Measurements from ENCODE around the gene ZDHHC13. TPM values are rescaled to one million over a fixed set of nuclear protein-coding genes. Genes with fewer than 3 reads are reported as not detected.

The ZDHHC13 gene
- total and polyA plus RNA-seq, 12 donors = 6.5 to 30.7 (median 9.0) TPM

DNA sequence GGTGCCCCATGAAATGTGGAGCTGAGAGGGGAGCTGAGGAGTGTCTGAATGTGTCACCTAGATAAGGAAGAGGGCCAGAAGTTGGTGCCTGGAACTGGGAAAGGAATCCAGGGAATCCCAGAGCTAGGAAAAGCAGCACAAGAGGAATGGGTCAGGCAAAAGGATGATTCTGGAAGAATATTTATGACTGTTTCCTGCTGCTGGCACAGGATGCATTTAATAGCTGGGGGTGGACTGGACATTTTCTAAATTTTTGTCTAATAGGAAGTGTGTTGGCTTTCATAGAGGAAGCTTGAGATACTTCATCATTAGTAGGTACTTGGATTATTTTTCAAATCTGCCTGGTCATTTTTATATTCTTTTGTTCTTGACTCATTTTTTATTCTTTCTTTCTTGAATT lies 39.0 kb upstream of the ZDHHC13 start:
- no peaks in the 10 kb centered on the region for H3K36me3 ChIP-seq (replicated peaks in 1 of 2)
- H3K9me3 ChIP-seq (replicated peaks in 1 of 3) = no peaks in the 10 kb centered on the region
- H3K4me3 ChIP-seq = no peak overlapping the region
- peaks cover 0 to 22% of the 10 kb centered on the region in 2 donors for H3K4me1 ChIP-seq (replicated peaks in 1 of 2)
- intact Hi-C loops (cut with DNase I) = loop anchor here (10.0 kb wide), 3 partner anchors 167 to 667 kb away; partner anchors contain the start of gene E2F8 (in 1 of the 2)
- no peak for DNase-seq
- no peaks in the 10 kb centered on the region for H3K27me3 ChIP-seq
- no peak for TF ChIP-seq POLR2A (IDR thresholded peaks at IDR 0.05)
- TF ChIP-seq, protein P1, sequence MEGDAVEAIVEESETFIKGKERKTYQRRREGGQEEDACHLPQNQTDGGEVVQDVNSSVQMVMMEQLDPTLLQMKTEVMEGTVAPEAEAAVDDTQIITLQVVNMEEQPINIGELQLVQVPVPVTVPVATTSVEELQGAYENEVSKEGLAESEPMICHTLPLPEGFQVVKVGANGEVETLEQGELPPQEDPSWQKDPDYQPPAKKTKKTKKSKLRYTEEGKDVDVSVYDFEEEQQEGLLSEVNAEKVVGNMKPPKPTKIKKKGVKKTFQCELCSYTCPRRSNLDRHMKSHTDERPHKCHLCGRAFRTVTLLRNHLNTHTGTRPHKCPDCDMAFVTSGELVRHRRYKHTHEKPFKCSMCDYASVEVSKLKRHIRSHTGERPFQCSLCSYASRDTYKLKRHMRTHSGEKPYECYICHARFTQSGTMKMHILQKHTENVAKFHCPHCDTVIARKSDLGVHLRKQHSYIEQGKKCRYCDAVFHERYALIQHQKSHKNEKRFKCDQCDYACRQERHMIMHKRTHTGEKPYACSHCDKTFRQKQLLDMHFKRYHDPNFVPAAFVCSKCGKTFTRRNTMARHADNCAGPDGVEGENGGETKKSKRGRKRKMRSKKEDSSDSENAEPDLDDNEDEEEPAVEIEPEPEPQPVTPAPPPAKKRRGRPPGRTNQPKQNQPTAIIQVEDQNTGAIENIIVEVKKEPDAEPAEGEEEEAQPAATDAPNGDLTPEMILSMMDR (IDR thresholded peaks at IDR 0.05) = no peak
- H3K27ac ChIP-seq = no peak overlapping the region

DNA sequence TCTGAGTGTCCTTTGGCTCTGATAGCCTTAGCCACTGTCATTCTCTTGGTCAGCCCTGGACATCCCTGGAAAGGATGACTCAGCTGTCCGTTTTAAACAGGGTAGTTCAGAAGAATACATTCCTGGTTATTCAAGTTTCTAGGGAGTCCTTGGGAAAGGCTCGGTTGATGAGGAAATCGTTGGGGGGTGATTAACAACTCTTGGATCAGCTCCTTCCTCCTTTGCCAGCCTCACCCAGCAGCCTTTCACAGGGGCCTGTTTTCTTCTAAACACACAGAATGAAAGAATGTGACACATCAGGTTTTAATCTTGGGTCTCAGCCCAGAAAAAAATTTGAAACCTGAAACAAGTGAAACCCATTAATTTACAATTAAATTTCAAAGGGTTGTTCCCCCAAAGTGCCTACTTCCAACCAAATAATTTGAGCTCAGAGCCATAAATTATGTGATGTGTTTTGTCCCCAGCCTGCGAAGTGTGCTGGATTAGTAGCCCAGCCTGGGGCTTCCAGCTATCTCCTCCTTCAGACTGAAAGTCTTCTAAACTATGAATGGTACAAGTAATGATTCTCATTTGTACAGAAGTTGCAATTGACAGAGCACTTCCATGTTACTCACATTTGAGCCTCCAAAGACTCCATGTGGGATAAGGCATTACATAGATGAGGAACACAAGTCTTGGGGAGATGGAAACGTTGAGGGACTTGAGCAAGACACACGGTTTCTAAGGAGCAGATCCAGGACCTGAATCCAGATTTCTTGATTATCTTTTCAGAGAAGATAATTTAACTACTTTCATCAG lies 37.1 kb upstream of the ZDHHC13 start:
- Histone ChIP-seq H3K27me3 (no peaks in the 10 kb centered on the region), H3K36me3 (replicated peaks in 1 of 2) (no peaks in the 10 kb centered on the region), H3K4me1 (replicated peaks in 1 of 2) (peaks cover 0 to 22% of the 10 kb centered on the region in 2 donors), H3K9me3 (replicated peaks in 1 of 3) (no peaks in the 10 kb centered on the region), H3K4me3 (no peak overlapping the region), H3K27ac (peak overlapping the region in 4 of 5 donors; percentile 28 to 75 (median 45))
- WGBS, 4 donors = 35 to 38% (median 37%) methylated on average over 6 of the region's 6 CpGs
- TF ChIP-seq, protein P1 (IDR thresholded peaks at IDR 0.05) = no peak
- no peak for TF ChIP-seq POLR2A (IDR thresholded peaks at IDR 0.05)
- peak; percentile 62 to 89 (median 81) for DNase-seq
- intact Hi-C loops (cut with DNase I) = loop anchor here (10.0 kb wide), 3 partner anchors 165 to 665 kb away; partner anchors contain the start of gene E2F8 (in 1 of the 2)

DNA sequence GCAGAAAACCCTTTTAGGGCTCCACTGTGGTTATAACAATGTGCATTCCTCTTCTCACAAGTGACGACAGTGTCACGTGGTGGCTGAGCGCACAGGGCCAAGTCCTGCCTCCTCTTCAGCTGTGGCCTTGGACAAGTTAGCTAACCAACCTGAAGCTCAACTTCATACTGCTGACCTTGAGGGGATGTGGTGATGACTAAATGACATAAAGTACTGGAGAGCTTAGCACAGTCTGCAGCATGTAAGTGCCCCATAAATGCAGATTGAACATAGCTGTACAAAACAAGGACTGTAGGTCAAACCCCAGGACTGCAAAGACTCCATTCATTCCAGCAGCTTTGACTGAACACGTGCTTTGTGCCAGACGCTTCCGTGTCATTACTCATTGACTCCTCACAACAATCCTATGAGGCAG lies 36.4 kb upstream of the ZDHHC13 start:
- H3K27ac ChIP-seq = peak overlapping the region in 2 of 5 donors; percentile 61 to 75
- TF ChIP-seq, protein P1 (IDR thresholded peaks at IDR 0.05) = no peak
- no peak for TF ChIP-seq POLR2A (IDR thresholded peaks at IDR 0.05)
- DNase-seq = peak; percentile 56 to 88 (median 83)
- no peaks in the 10 kb centered on the region for H3K27me3 ChIP-seq
- H3K36me3 ChIP-seq (replicated peaks in 1 of 2) = no peaks in the 10 kb centered on the region
- H3K4me3 ChIP-seq = no peak overlapping the region
- H3K4me1 ChIP-seq (replicated peaks in 1 of 2) = peaks cover 0 to 22% of the 10 kb centered on the region in 2 donors
- H3K9me3 ChIP-seq (replicated peaks in 1 of 3) = no peaks in the 10 kb centered on the region
- intact Hi-C loops (cut with DNase I) = no loop called here
- WGBS, 4 donors = 41 to 50% (median 43%) methylated on average over 6 of the region's 6 CpGs

DNA sequence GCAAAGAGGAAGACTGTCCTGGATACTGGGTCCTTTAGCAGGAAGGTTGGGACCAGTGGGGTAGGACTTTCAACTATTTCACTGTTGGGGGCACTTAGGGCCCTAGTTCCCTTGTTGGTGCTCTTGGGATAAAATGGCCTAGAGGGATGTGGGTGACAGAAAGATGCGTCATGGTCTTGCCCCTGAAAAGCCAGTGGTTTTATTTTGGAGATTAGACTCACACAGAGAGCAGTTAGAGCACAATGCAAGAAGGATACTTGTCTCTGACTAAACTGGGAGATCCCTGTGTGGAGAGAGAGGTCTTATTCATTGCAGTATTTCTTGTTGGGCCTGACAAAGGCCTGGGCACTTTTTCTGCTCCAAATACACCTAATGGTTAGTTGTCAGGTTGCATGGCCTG lies 33.8 kb upstream of the ZDHHC13 start:
- intact Hi-C loops (cut with DNase I) = no loop called here
- peaks cover 0 to 17% of the 10 kb centered on the region in 2 donors for H3K4me1 ChIP-seq (replicated peaks in 1 of 2)
- no peak for DNase-seq
- H3K4me3 ChIP-seq = no peak overlapping the region
- no peaks in the 10 kb centered on the region for H3K9me3 ChIP-seq (replicated peaks in 1 of 3)
- WGBS, 4 donors = 92 to 100% (median 93%) methylated on average over 1 of the region's 1 CpG
- no peak overlapping the region for H3K27ac ChIP-seq
- H3K36me3 ChIP-seq (replicated peaks in 1 of 2) = no peaks in the 10 kb centered on the region
- no peak for TF ChIP-seq POLR2A (IDR thresholded peaks at IDR 0.05)
- TF ChIP-seq, protein P1 (IDR thresholded peaks at IDR 0.05) = no peak
- H3K27me3 ChIP-seq = no peaks in the 10 kb centered on the region

All from adrenal gland (tissue), 12 donors.